ENCODE data around the gene MDP1.

DNA sequence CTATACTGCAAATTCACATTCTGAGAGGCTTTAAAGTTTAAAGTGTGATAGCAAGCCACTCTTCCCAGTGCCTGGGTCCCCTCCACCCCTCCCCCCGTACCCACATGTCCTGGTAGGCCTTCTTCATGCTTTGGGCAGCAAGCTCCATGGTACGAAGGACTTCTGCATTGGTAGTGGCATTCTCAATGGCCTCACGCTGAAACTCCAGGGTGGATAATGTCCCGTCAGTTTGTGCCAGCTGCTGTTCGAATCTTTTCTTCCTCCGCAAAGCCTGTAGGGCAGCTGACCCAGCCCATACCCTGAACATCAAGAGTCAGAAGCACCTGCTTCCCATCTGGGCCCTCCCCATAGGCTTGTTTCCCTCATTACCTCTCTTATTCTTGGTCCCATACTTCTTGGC lies 4.6 kb downstream of the MDP1 start:
- TF ChIP-seq, protein P1, sequence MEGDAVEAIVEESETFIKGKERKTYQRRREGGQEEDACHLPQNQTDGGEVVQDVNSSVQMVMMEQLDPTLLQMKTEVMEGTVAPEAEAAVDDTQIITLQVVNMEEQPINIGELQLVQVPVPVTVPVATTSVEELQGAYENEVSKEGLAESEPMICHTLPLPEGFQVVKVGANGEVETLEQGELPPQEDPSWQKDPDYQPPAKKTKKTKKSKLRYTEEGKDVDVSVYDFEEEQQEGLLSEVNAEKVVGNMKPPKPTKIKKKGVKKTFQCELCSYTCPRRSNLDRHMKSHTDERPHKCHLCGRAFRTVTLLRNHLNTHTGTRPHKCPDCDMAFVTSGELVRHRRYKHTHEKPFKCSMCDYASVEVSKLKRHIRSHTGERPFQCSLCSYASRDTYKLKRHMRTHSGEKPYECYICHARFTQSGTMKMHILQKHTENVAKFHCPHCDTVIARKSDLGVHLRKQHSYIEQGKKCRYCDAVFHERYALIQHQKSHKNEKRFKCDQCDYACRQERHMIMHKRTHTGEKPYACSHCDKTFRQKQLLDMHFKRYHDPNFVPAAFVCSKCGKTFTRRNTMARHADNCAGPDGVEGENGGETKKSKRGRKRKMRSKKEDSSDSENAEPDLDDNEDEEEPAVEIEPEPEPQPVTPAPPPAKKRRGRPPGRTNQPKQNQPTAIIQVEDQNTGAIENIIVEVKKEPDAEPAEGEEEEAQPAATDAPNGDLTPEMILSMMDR (IDR thresholded peaks at IDR 0.05 in 4 of 5, conservative IDR thresholded peaks at IDR 0.05 in 1 of 5): no peak
- TF ChIP-seq POLR2A (IDR thresholded peaks at IDR 0.05): no peak

Data from gastrocnemius medialis (tissue), 4 donors.